IMR-90 (cell line): ENCODE data around the gene ACOT12.

ENCODE experiments used
- CEBPB ChIP-seq: IDR thresholded peaks from 2 replicates; pipeline ENCODE4 v1.6.1; 2012; ENCODE audit warnings: low read depth, low read length, improper control_type of control experiment
- CHD1 ChIP-seq: IDR thresholded peaks from 2 replicates; pipeline ENCODE4 v1.6.1; 2012; ENCODE audit warnings: low read depth, low read length, improper control_type of control experiment
- FOS ChIP-seq: fragments of 150-350 bp; IDR thresholded peaks from 2 replicates; pipeline ENCODE4 v1.6.1; 2016; ENCODE audit warnings: low read depth, low read length
- MAZ ChIP-seq: IDR thresholded peaks from 2 replicates; pipeline ENCODE4 v1.6.1; 2012; ENCODE audit warnings: low read depth, mild to moderate bottlenecking, low read length, improper control_type of control experiment, moderate library complexity, borderline replicate concordance
- POLR2A ChIP-seq: IDR thresholded peaks from 2 replicates; pipeline ENCODE4 v1.6.1; 2012; ENCODE audit warnings: mild to moderate bottlenecking, low read depth, low read length
- RAD21 ChIP-seq: IDR thresholded peaks from 2 replicates; pipeline ENCODE4 v1.6.1; 2012; ENCODE audit warnings: low read length, improper control_type of control experiment
- RFX5 ChIP-seq: IDR thresholded peaks from 2 replicates; pipeline ENCODE4 v1.8.0; 2012; ENCODE audit warnings: low read depth, mild to moderate bottlenecking, low read length, moderate library complexity
- SMC3 ChIP-seq: fragments of 150-350 bp; IDR thresholded peaks from 2 replicates; pipeline ENCODE4 v1.6.1; 2016; ENCODE audit warnings: low read depth, mild to moderate bottlenecking, antibody characterized with exemption, low read length, moderate library complexity
- TF ChIP-seq, protein P1 (sequence below): conservative IDR thresholded peaks from 2 replicates; pipeline ENCODE4 v1.5.1; 2012; ENCODE audit warnings: mild to moderate bottlenecking, low read depth, low read length, improper control_type of control experiment
- TF ChIP-seq, protein P2 (sequence below): fragments of 150-350 bp; IDR thresholded peaks from 2 replicates; pipeline ENCODE4 v1.6.1; 2017; ENCODE audit warnings: mild to moderate bottlenecking, antibody characterized with exemption, low read length, low read depth

DNA sequence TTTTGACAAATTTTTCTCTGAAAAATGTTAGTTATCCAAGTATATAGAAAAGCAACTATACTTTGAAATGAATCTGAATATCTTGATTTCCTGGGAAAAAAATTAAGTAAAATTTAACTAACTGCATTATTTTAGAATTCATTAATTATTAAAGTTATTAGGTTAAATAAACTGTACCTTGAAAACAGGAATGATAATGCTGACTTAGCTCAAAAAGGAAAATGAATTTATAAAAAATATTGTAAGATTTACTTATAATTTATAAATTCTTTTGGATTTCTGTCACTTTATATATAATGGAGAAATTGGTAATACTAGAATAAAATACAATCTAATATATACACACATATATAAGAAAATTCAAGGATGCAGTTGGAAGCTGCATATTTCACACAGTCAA lies 36.1 kb upstream of the ACOT12 start:
- TF ChIP-seq FOS (no peak), RFX5 (no peak), CHD1 (no peak), CEBPB (no peak), POLR2A (no peak), MAZ (no peak), SMC3 (no peak), RAD21 (no peak)
- TF ChIP-seq, protein P1, sequence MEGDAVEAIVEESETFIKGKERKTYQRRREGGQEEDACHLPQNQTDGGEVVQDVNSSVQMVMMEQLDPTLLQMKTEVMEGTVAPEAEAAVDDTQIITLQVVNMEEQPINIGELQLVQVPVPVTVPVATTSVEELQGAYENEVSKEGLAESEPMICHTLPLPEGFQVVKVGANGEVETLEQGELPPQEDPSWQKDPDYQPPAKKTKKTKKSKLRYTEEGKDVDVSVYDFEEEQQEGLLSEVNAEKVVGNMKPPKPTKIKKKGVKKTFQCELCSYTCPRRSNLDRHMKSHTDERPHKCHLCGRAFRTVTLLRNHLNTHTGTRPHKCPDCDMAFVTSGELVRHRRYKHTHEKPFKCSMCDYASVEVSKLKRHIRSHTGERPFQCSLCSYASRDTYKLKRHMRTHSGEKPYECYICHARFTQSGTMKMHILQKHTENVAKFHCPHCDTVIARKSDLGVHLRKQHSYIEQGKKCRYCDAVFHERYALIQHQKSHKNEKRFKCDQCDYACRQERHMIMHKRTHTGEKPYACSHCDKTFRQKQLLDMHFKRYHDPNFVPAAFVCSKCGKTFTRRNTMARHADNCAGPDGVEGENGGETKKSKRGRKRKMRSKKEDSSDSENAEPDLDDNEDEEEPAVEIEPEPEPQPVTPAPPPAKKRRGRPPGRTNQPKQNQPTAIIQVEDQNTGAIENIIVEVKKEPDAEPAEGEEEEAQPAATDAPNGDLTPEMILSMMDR = no peak
- TF ChIP-seq, protein P2, sequence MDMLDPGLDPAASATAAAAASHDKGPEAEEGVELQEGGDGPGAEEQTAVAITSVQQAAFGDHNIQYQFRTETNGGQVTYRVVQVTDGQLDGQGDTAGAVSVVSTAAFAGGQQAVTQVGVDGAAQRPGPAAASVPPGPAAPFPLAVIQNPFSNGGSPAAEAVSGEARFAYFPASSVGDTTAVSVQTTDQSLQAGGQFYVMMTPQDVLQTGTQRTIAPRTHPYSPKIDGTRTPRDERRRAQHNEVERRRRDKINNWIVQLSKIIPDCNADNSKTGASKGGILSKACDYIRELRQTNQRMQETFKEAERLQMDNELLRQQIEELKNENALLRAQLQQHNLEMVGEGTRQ = no peak
